Thymus (tissue), 11 donors: ENCODE data around the gene NAT9. TPM values are rescaled to one million over a fixed set of nuclear protein-coding genes. Genes with fewer than 3 reads are reported as not detected.

Experiments used
- DNase-seq, 9 donors: peaks; one replicate each; pipeline ENCODE4 v3.0.0-alpha.2; 2013; ENCODE audit warnings: low spot score in 9 of 9, low read depth in 6 of 9, missing footprints in 1 of 9
- H3K27ac ChIP-seq, 2 donors: one replicate each; pipeline ENCODE4 v1.5.1; 2013; ENCODE audit warnings: control low read depth in 1 of 2, low read depth in 1 of 2, low read length in 1 of 2, mild to moderate bottlenecking in 1 of 2, moderate library complexity in 1 of 2
- H3K27me3 ChIP-seq, 2 donors: one replicate each; pipeline ENCODE4 v1.5.1; 2013; ENCODE audit warnings: low read length in 1 of 2; ENCODE audit not compliant: control insufficient read depth in 2 of 2, insufficient read depth in 1 of 2
- H3K36me3 ChIP-seq, 2 donors: one replicate each; pipeline ENCODE4 v1.5.1; 2013; ENCODE audit warnings: low read length in 1 of 2, mild to moderate bottlenecking in 1 of 2, moderate library complexity in 1 of 2; ENCODE audit not compliant: control insufficient read depth in 2 of 2, insufficient read depth in 2 of 2
- H3K4me1 ChIP-seq, 2 donors: one replicate each; pipeline ENCODE4 v1.5.1; 2013; ENCODE audit warnings: low read length in 2 of 2; ENCODE audit not compliant: control insufficient read depth in 2 of 2, insufficient read depth in 2 of 2
- H3K4me3 ChIP-seq, 2 donors: one replicate each; pipeline ENCODE4 v1.5.1; 2013; ENCODE audit warnings: low read length in 2 of 2, control low read depth in 1 of 2, mild to moderate bottlenecking in 1 of 2
- H3K9me3 ChIP-seq, 2 donors: one replicate each; pipeline ENCODE4 v1.5.1; 2013; ENCODE audit warnings: low read length in 1 of 2, mild to moderate bottlenecking in 1 of 2; ENCODE audit not compliant: control insufficient read depth in 2 of 2, insufficient read depth in 1 of 2
- WGBS: extraction: QIAGEN DNeasy Blood & Tissue Kit; methylation state at CpG from one replicate; pipeline ENCODE4 v1.1.7; 2013; 5-methylcytosine and 5-hydroxymethylcytosine counted together
- polyA plus RNA-seq: library from polyadenylated mRNA; stranded (reverse); fragments of 200-250 nt; gene quantifications from one replicate; pipeline ENCODE4 v1.2.3, GENCODE V29; 2013
- total RNA-seq: library from RNA; stranded (reverse); fragments of 120-200 nt; gene quantifications from one replicate; pipeline ENCODE4 v1.2.4, GENCODE V29; 2013
- donor health status: healthy.

NAT9 gene
- total and polyA plus RNA-seq, 2 donors: 17.8 to 31.1 TPM

DNA sequence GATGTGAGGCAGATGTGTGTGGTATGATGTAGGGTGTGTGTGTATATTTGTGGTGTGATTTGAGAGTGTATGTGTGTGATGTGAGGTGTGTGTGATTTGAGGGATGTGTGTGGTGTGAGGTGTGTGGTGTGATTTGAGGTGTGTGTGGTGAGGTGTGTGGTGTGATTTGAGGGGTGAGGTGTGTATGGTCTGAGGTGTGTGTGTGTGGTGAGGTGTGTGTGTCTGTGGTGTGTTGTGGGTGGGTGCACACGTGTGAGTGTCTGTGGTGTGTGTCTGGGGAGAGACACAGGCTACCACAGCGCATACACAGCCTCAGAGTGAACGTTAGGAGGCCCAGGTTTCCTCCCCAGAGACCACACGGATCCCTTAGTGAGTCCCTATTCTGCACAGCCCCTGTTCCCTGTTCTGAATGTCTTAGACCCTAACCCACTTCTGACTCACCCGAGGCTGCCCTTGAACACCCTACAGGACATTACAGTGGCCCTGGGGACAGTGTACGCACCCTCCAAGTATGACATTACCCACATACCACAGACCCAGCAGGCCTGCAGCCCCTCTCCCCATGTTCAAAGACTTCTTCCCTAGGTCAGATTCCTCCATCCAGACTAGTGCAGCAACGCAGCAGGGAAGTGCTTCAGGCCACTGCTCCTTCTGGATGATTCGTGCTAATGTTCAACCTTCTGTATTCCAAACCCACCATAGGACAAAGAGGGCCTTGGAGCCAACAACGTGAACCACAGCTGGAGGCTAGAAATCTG is 42.6 kb downstream of the NAT9 start:
- H3K9me3 ChIP-seq: peaks cover 0 to 3% of the 10 kb centered on the region in 2 donors
- H3K4me3 ChIP-seq: no peak overlapping the region
- WGBS: 65% methylated on average over 9 of the region's 9 CpGs
- no peak overlapping the region for H3K27ac ChIP-seq
- no peaks in the 10 kb centered on the region for H3K36me3 ChIP-seq
- peaks cover 5 to 26% of the 10 kb centered on the region in 2 donors for H3K4me1 ChIP-seq
- H3K27me3 ChIP-seq: peaks cover 0 to 25% of the 10 kb centered on the region in 2 donors
- no peak for DNase-seq

DNA sequence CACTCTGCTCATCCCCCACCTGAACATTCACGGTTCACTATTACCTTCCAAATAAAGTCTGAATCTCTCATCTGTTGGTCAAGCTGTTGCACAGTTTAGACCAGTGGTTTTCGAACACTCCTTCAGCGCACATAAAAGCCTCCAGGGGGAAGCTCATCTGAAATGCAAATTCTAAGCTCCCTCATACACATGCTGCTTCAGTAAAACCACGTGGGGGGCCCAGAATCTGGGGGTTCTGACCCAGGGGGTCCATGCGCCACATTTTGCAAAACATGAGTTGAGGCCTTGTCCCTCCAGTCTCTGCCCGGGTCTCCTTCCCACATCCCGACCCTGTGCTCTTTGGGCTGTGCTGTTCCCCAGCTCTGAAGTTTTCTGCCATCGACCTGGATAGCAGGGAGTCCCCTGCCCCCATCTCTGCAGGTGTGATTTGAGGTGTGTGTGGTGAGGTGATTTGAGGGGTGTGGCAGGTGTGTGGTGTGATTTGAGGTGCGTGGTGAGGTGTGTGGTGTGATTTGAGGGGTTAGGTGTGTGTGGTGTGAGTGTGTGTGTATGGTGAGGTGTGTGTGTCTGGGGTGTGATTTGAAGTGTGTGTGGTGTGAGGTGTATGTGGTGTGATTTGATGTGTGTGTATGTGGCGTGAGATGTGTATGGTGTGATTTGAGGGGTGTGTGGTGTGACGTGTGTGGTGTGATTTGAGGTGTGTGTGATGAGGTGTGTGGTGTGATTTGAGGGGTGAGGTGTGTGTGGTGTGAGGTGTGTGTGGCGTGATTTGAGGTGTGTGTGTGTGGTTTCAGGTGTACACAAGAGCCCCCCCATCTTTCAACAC is 43.9 kb downstream of the NAT9 start:
- H3K27me3 ChIP-seq: peaks cover 0 to 18% of the 10 kb centered on the region in 2 donors
- no peak for DNase-seq
- no peak overlapping the region for H3K4me3 ChIP-seq
- H3K4me1 ChIP-seq: peaks cover 0 to 13% of the 10 kb centered on the region in 2 donors
- no peak overlapping the region for H3K27ac ChIP-seq
- H3K9me3 ChIP-seq: peaks cover 0 to 3% of the 10 kb centered on the region in 2 donors
- 88% methylated on average over 12 of the region's 12 CpGs for WGBS
- H3K36me3 ChIP-seq: no peaks in the 10 kb centered on the region

DNA sequence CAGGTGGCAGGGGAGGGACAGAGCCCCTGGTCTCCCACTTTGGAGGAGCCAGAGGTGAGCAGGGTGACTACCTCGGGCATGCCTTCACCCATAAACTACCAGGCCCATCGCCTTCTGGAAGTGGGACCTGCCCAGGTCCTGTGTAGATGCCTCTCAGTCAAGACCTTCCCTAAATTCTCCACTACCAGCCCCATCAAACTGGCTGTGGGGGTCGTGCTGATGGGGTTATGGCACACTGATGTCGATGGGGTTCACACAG is 44.9 kb downstream of the NAT9 start:
- Histone ChIP-seq H3K27ac (no peak overlapping the region), H3K4me3 (no peak overlapping the region), H3K9me3 (peaks cover 0 to 3% of the 10 kb centered on the region in 2 donors), H3K27me3 (peaks cover 0 to 15% of the 10 kb centered on the region in 2 donors), H3K36me3 (no peaks in the 10 kb centered on the region), H3K4me1 (peaks cover 0 to 5% of the 10 kb centered on the region in 2 donors)
- 91% methylated on average over 4 of the region's 4 CpGs for WGBS
- no peak for DNase-seq

DNA sequence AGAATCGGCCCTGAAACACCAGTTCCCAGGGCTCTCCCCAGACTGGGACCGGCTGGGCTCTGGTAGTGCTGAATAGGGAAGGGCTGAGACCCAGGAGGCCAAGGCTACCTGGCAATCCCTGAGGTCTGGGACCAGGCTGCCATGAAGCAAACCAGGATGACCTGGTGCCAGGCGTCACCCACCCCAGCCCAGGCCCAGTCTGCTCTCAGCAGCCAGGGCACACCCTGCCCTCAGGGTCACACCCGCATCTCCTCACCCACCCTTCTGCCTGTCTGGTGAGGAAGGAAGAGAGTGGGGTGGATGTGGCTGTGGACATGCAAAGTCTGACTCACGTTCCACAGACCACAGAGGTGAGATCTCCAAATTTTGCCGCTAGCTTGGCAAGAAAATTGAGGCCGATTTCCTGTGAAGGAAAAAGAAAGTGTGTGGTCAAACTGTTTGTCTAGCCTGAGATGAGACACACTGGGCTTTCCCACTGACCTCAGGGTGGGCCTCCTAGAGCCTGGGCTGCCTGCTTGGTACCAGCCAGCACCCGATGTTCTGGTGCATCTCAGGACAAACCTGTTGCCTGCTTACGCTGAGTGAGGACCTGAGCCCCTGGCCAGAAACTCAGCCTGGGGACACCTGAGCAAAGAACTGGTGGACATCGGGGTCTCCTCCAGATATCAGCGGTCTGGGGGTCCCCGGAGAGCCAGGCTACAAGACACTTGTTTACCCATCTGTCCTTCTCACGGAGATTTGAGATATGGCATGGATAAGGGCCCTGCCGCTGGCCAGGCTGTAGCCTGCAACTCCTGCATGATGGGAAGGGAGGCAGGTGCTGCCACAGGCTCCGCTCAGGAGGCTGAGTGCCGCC is 45.4 kb downstream of the NAT9 start:
- Histone ChIP-seq H3K27me3 (peaks cover 0 to 12% of the 10 kb centered on the region in 2 donors), H3K4me1 (no peaks in the 10 kb centered on the region), H3K36me3 (no peaks in the 10 kb centered on the region), H3K27ac (no peak overlapping the region), H3K4me3 (no peak overlapping the region), H3K9me3 (peaks cover 0 to 3% of the 10 kb centered on the region in 2 donors)
- WGBS: 64% methylated on average over 16 of the region's 16 CpGs
- no peak for DNase-seq

DNA sequence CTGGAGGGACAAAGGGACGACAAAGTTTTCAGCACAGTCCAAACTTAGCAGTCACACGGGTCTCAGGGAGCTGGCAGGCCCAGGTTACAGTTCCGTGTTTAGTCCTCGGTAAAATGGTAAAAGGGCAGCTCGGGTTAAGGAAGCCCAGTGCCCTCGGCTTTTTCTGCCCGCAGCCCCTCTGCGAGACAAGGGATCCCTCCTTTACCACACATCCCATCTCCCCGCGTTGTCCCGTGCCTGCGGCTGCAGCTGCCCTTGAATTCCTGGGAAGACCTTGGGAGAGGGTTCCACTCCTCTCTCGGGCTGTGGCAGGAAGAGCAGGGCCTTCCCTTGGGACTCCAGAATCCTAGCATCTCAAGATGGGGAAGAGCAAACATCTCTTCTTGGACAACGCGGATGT is 46.3 kb downstream of the NAT9 start:
- DNase-seq: no peak
- H3K36me3 ChIP-seq: no peaks in the 10 kb centered on the region
- H3K4me1 ChIP-seq: no peaks in the 10 kb centered on the region
- peaks cover 0 to 9% of the 10 kb centered on the region in 2 donors for H3K27me3 ChIP-seq
- H3K4me3 ChIP-seq: no peak overlapping the region
- no peak overlapping the region for H3K27ac ChIP-seq
- peaks cover 0 to 3% of the 10 kb centered on the region in 2 donors for H3K9me3 ChIP-seq
- 97% methylated on average over 15 of the region's 15 CpGs for WGBS

DNA sequence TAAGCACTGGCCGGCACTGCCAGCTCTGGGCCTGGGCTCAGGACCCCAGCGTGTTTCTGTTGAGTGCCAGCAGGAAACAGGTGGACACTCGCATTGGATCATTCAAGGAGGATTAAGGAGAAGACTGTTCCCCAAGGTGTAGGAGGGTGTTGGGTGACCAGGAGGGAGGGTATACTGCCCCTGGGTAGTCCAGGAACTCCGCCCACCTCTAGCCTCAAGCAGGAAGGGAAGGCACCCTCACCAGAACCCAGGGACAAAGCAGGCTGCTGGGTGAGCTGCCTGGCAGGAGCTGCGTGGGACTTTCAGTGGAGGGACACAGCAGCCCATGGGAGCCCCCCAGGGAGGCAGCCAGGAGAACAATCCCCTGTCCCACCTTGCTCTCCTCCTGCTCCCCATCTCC is 46.8 kb downstream of the NAT9 start:
- H3K36me3 ChIP-seq: no peaks in the 10 kb centered on the region
- H3K9me3 ChIP-seq: peaks cover 0 to 3% of the 10 kb centered on the region in 2 donors
- no peak overlapping the region for H3K4me3 ChIP-seq
- H3K4me1 ChIP-seq: no peaks in the 10 kb centered on the region
- DNase-seq: no peak
- WGBS: 98% methylated on average over 5 of the region's 5 CpGs
- no peak overlapping the region for H3K27ac ChIP-seq
- peaks cover 0 to 9% of the 10 kb centered on the region in 2 donors for H3K27me3 ChIP-seq

DNA sequence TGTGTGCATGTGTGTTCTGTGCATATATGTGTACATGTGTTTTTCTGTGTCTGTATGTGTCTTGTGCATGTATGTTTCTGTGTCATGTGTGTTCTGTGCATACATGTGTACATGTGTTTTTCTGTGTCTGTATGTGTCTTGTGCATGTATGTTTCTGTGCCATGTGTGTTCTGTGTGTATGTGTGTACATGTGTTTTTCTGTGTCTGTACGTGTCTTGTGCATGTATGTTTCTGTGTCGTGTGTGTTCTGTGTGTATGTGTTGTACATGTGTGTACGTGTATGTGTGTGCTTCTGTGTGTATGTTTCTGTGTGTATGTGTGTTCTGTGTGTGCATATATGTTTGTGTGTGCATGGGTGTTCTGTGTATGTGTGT is 47.5 kb downstream of the NAT9 start:
- 97% methylated on average over 3 of the region's 3 CpGs for WGBS
- peaks cover 0 to 3% of the 10 kb centered on the region in 2 donors for H3K9me3 ChIP-seq
- H3K27me3 ChIP-seq: peaks cover 0 to 9% of the 10 kb centered on the region in 2 donors
- no peaks in the 10 kb centered on the region for H3K4me1 ChIP-seq
- no peaks in the 10 kb centered on the region for H3K36me3 ChIP-seq
- no peak overlapping the region for H3K27ac ChIP-seq
- H3K4me3 ChIP-seq: no peak overlapping the region
- no peak for DNase-seq

DNA sequence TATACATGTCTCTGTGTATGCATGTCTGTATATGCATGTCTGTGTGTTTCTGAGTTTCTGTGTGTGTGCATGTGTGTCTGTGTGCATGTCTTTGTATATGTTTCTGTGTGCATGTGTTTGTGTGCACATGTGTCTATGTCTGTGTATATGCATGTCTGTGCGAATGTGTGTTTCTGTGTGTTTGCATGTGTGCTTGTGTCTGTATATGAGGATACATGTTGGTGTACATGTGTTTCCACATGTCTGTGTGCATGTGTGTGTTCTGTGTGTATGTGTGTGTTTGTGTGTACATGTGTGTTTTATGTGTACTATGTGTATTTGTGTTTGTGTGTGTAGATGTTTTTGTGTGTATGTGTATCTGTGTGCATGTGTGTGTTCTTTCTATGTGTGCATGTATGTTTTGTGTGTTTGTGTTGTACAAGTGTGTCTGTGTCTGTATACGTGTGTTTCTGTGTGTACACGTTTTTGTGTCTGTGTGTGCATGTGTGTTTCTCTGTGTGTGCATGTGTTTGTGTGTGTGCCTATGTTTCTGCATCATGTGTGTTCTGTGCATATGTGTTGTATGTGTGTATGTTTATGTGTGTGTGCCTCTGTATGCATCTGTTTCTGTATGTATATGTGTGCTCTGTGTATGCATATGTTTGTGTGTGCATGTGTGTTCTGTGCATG is 48.0 kb downstream of the NAT9 start:
- DNase-seq: no peak
- Histone ChIP-seq H3K27ac (no peak overlapping the region), H3K4me1 (no peaks in the 10 kb centered on the region), H3K36me3 (no peaks in the 10 kb centered on the region), H3K4me3 (no peak overlapping the region), H3K27me3 (peaks cover 0 to 9% of the 10 kb centered on the region in 2 donors), H3K9me3 (no peaks in the 10 kb centered on the region)
- 95% methylated on average over 3 of the region's 3 CpGs for WGBS
